ENCODE measurements around the gene TCHHL1. TPM values are rescaled to one million over a fixed set of nuclear protein-coding genes. Genes with fewer than 3 reads are reported as not detected.

Gene TCHHL1
- total and polyA plus RNA-seq, 10 of the 15 experiments (the other 5 are each of a cell fraction or from before 2014, with no cell fraction given), result not detected

DNA sequence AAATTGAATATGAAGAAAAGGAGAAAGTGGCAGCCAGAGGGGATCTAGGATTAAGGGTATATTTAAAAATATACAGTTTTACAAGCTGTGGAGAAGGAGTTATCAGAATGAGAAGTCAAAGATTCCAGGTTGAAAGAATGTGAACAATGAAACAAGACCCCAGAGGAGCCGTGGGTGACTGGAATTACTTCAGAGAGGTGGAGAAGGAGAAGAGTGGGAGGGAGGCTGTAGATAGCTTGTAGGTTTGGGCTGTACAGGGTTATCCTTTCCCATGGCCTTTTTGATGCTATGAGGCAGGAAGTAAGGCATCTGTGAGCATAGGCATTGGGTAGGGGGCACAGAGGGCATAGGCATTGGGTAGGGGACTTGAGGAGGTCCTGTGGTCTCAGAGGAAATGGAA lies 46.8 kb downstream of the TCHHL1 start:
- ChIA-PET SMC1A (ENCODE audit: uncharacterized antibody, unreplicated experiment) (interaction anchor here (0.9 kb wide), 1 partner anchor 11 kb away, joined by 3 read pairs; no protein-coding TSS in a partner anchor), RAD21 (ENCODE audit: unreplicated experiment) (no interaction called here), CTCF (interaction anchor here (0.9 to 2.7 kb wide), 4 partner anchors 40 to 416 kb away, joined by 3 to 8 read pairs (median 3); no protein-coding TSS in a partner anchor), POLR2A (no interaction called here)
- TF ChIP-seq SMARCA5 (IDR thresholded peaks at IDR 0.05) (no peak), BMI1 (IDR thresholded peaks at IDR 0.05; ENCODE audit: borderline replicate concordance) (no peak)
- H3K36me3 ChIP-seq (ENCODE audit: control insufficient read depth in 2 of 2, insufficient read depth in 2 of 2, low read length in 1 of 2), result no peaks in the 10 kb centered on the region
- H3K27me3 ChIP-seq (replicated peaks in 1 of 2; ENCODE audit: control insufficient read depth in 2 of 2, insufficient read depth in 2 of 2, low read length in 1 of 2), result peaks cover 0 to 3% of the 10 kb centered on the region in 2 experiments; a peak in 1 of 4 replicates
- H3K9ac ChIP-seq (ENCODE audit: control insufficient read depth, insufficient read depth, low read length), result no peak overlapping the region
- BruUV-seq (replicated peaks), result no TSS peak
- ATAC-seq (no peak), DNase-seq (ENCODE audit: low read depth, low spot score) (no peak), FAIRE-seq (no peak)
- no peak overlapping the region for H2AFZ ChIP-seq (ENCODE audit: control insufficient read depth, low read depth, low read length)
- WGBS (ENCODE audit: insufficient coverage, insufficient replicate concordance, low lambda C conversion rate, missing lambda C conversion rate), result 0% methylated on average over 1 of the region's 1 CpG
- H3K79me2 ChIP-seq (ENCODE audit: control insufficient read depth, insufficient read depth, low read length), result no peaks in the 10 kb centered on the region
- no peak overlapping the region for H3K4me2 ChIP-seq (ENCODE audit: control insufficient read depth, insufficient read depth)
- intact Hi-C loops (cut with micrococcal nuclease; ENCODE audit: unreplicated experiment) (no loop called here), in situ Hi-C loops (cut with MboI) (no loop called here)
- no peaks in the 10 kb centered on the region for H3K4me1 ChIP-seq (ENCODE audit: control insufficient read depth, insufficient read depth, low read length)
- H3K27ac ChIP-seq (ENCODE audit: control insufficient read depth, insufficient read depth), result no peak overlapping the region
- H3K4me3 ChIP-seq, result no peak overlapping the region
- H3K9me3 ChIP-seq (replicated peaks; ENCODE audit: control insufficient read depth, insufficient read depth, low read length), result no peaks in the 10 kb centered on the region; the same call in 2 of the 3 replicates
- H4K20me1 ChIP-seq (ENCODE audit: control insufficient read depth, insufficient read depth), result no peaks in the 10 kb centered on the region

DNA sequence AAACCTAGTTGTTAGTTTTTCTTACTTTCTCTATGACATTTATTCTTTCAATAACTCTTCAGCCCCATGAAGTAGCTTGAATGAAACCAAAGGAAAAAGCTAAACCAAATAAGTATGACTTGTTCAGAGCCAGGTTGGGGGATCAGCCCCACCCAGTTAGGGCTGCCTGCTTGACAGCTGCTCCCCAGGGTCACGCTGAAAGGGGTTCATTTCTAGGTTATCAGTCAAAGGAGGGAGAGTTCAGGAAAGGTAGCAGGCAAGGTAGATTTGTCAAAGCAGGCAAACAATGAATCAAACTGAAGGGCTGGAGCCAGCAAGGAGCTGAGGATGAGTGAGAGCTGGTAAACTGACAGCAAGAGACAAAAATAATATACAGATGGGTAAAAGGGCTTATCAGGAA lies 49.0 kb downstream of the TCHHL1 start:
- TF ChIP-seq YBX1 (IDR thresholded peaks at IDR 0.05) (no peak), ZNF24 (IDR thresholded peaks at IDR 0.05) (no peak), TAF1 (IDR thresholded peaks at IDR 0.05; ENCODE audit: borderline replicate concordance, low read depth, low read length) (no peak)
- TF ChIP-seq, protein P1, sequence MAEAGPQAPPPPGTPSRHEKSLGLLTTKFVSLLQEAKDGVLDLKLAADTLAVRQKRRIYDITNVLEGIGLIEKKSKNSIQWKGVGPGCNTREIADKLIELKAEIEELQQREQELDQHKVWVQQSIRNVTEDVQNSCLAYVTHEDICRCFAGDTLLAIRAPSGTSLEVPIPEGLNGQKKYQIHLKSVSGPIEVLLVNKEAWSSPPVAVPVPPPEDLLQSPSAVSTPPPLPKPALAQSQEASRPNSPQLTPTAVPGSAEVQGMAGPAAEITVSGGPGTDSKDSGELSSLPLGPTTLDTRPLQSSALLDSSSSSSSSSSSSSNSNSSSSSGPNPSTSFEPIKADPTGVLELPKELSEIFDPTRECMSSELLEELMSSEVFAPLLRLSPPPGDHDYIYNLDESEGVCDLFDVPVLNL (IDR thresholded peaks at IDR 0.05; ENCODE audit: low read depth, low read length), result no peak
- TF ChIP-seq, protein P2, sequence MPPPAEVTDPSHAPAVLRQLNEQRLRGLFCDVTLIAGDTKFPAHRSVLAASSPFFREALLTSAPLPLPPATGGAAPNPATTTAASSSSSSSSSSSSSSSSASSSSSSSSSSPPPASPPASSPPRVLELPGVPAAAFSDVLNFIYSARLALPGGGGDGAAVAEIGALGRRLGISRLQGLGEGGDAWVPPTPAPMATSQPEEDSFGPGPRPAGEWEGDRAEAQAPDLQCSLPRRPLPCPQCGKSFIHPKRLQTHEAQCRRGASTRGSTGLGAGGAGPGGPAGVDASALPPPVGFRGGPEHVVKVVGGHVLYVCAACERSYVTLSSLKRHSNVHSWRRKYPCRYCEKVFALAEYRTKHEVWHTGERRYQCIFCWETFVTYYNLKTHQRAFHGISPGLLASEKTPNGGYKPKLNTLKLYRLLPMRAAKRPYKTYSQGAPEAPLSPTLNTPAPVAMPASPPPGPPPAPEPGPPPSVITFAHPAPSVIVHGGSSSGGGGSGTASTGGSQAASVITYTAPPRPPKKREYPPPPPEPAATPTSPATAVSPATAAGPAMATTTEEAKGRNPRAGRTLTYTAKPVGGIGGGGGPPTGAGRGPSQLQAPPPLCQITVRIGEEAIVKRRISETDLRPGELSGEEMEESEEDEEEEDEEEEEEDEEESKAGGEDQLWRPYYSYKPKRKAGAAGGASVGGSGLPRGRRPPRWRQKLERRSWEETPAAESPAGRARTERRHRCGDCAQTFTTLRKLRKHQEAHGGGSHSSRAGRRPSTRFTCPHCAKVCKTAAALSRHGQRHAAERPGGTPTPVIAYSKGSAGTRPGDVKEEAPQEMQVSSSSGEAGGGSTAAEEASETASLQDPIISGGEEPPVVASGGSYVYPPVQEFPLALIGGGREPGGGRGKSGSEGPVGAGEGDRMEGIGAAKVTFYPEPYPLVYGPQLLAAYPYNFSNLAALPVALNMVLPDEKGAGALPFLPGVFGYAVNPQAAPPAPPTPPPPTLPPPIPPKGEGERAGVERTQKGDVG (CRISPR knock-in tag; IDR thresholded peaks at IDR 0.05), result no peak
- TF ChIP-seq, protein P3, sequence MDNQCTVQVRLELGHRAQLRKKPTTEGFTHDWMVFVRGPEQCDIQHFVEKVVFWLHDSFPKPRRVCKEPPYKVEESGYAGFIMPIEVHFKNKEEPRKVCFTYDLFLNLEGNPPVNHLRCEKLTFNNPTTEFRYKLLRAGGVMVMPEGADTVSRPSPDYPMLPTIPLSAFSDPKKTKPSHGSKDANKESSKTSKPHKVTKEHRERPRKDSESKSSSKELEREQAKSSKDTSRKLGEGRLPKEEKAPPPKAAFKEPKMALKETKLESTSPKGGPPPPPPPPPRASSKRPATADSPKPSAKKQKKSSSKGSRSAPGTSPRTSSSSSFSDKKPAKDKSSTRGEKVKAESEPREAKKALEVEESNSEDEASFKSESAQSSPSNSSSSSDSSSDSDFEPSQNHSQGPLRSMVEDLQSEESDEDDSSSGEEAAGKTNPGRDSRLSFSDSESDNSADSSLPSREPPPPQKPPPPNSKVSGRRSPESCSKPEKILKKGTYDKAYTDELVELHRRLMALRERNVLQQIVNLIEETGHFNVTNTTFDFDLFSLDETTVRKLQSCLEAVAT (IDR thresholded peaks at IDR 0.05), result no peak
- no peak overlapping the region for H3K9ac ChIP-seq (ENCODE audit: control insufficient read depth, insufficient read depth, low read length)
- H2AFZ ChIP-seq (ENCODE audit: control insufficient read depth, low read depth, low read length), result no peak overlapping the region
- no peaks in the 10 kb centered on the region for H3K79me2 ChIP-seq (ENCODE audit: control insufficient read depth, insufficient read depth, low read length)
- WGBS (ENCODE audit: insufficient coverage, insufficient replicate concordance, low lambda C conversion rate, missing lambda C conversion rate), result 42% methylated on average over 1 of the region's 1 CpG
- H3K4me3 ChIP-seq, result no peak overlapping the region
- DNase-seq (ENCODE audit: low read depth, low spot score) (no peak), ATAC-seq (no peak), FAIRE-seq (no peak)
- ChIA-PET CTCF (interaction anchor here (0.6 to 2.7 kb wide), 4 partner anchors 12 to 419 kb away, joined by 3 to 8 read pairs (median 6); no protein-coding TSS in a partner anchor), RAD21 (ENCODE audit: unreplicated experiment) (no interaction called here), SMC1A (ENCODE audit: uncharacterized antibody, unreplicated experiment) (interaction anchor here (0.6 to 1.0 kb wide), 2 partner anchors 24 to 52 kb away, joined by 3 to 4 read pairs; no protein-coding TSS in a partner anchor), POLR2A (no interaction called here)
- H3K27me3 ChIP-seq (replicated peaks in 1 of 2; ENCODE audit: control insufficient read depth in 2 of 2, insufficient read depth in 2 of 2, low read length in 1 of 2), result peaks cover 0 to 3% of the 10 kb centered on the region in 2 experiments; a peak in 1 of 4 replicates
- peaks cover 8% of the 10 kb centered on the region for H3K4me1 ChIP-seq (ENCODE audit: control insufficient read depth, insufficient read depth, low read length)
- H3K4me2 ChIP-seq (ENCODE audit: control insufficient read depth, insufficient read depth), result no peak overlapping the region
- H3K27ac ChIP-seq (ENCODE audit: control insufficient read depth, insufficient read depth), result no peak overlapping the region
- no peaks in the 10 kb centered on the region for H3K9me3 ChIP-seq (replicated peaks; ENCODE audit: control insufficient read depth, insufficient read depth, low read length)
- intact Hi-C loops (cut with micrococcal nuclease; ENCODE audit: unreplicated experiment) (no loop called here), in situ Hi-C loops (cut with MboI) (no loop called here)
- BruUV-seq (replicated peaks), result no TSS peak
- H4K20me1 ChIP-seq (ENCODE audit: control insufficient read depth, insufficient read depth), result no peaks in the 10 kb centered on the region
- no peaks in the 10 kb centered on the region for H3K36me3 ChIP-seq (ENCODE audit: control insufficient read depth in 2 of 2, insufficient read depth in 2 of 2, low read length in 1 of 2)
